ENCODE data around the gene GPC6. TPM values are rescaled to one million over a fixed set of nuclear protein-coding genes. Genes with fewer than 3 reads are reported as not detected.

GPC6 gene
- total and polyA plus RNA-seq, 2 donors (not counting 3 experiments of a cell fraction or from before 2014, with no cell fraction given) = 0.01 TPM; not detected in 1

- H3K36me3 ChIP-seq (ENCODE audit: control insufficient read depth in 2 of 2, extremely low read depth in 1 of 2, insufficient read depth in 2 of 2, low read length in 2 of 2) = no peaks in the 10 kb centered on the region
- no peaks in the 10 kb centered on the region for H3K4me1 ChIP-seq (ENCODE audit: control insufficient read depth, extremely low read depth, insufficient read depth, low read length)
- no peak for TF ChIP-seq GATA2 (IDR thresholded peaks at IDR 0.05; ENCODE audit: insufficient read depth, insufficient read length, low read depth, low read length)
- TF ChIP-seq MYC (IDR thresholded peaks at IDR 0.05; ENCODE audit: low read depth, low read length) = no peak
- no peak for TF ChIP-seq JUN (IDR thresholded peaks at IDR 0.05; ENCODE audit: borderline replicate concordance, insufficient read depth, insufficient read length, low read depth)
- TF ChIP-seq FOS (IDR thresholded peaks at IDR 0.05; ENCODE audit: borderline replicate concordance, insufficient read depth, low read length) = no peak
- no peak for TF ChIP-seq CTCF (IDR thresholded peaks at IDR 0.05; ENCODE audit: extremely low read depth in 1 of 2, insufficient read depth in 1 of 2, low read depth in 1 of 2, low read length in 2 of 2)
- TF ChIP-seq POLR2AphosphoS5 (IDR thresholded peaks at IDR 0.05; ENCODE audit: insufficient read depth, low read depth, low read length) = no peak
- no peak for TF ChIP-seq MAX (IDR thresholded peaks at IDR 0.05; ENCODE audit: insufficient read depth, insufficient read length)
- no peak for TF ChIP-seq EZH2 (IDR thresholded peaks at IDR 0.05; ENCODE audit: borderline replicate concordance, low read depth, low read length, severe bottlenecking)
- no peak for TF ChIP-seq POLR2A (IDR thresholded peaks at IDR 0.05; ENCODE audit: low read depth, low read length)
- H3K79me2 ChIP-seq (ENCODE audit: control insufficient read depth, insufficient read depth, low read length) = no peaks in the 10 kb centered on the region
- FAIRE-seq (no peak), DNase-seq (ENCODE audit: low read depth, low spot score) (no peak)
- no peaks in the 10 kb centered on the region for H3K27me3 ChIP-seq (ENCODE audit: control insufficient read depth in 2 of 2, insufficient read depth in 2 of 2, low read length in 2 of 2)
- no peak overlapping the region for H3K4me3 ChIP-seq (replicated peaks in 1 of 3; ENCODE audit: insufficient read depth in 1 of 3, low read depth in 1 of 3, low read length in 3 of 3)
- H3K9me3 ChIP-seq (replicated peaks; ENCODE audit: control insufficient read depth, insufficient read depth, low read length) = no peaks in the 10 kb centered on the region
- H3K9ac ChIP-seq (replicated peaks; ENCODE audit: extremely low read depth, insufficient read depth, low read length) = no peak overlapping the region
- CTCF ChIA-PET = no interaction called here
- POLR2A ChIA-PET = no interaction called here
- intact Hi-C loops (cut with micrococcal nuclease) = no loop called here
- no peak overlapping the region for H3K27ac ChIP-seq (ENCODE audit: insufficient read depth, low read depth, low read length)
- H4K20me1 ChIP-seq (replicated peaks; ENCODE audit: control insufficient read depth, extremely low read depth, insufficient read depth, low read length) = no peaks in the 10 kb centered on the region
- dilution Hi-C loops (cut with MboI; ENCODE audit: extremely low pct_ligation_motif_present, low sequenced_read_pairs) = no loop called here
- BruUV-seq (replicated peaks) = no TSS peak
- no peak overlapping the region for H2AFZ ChIP-seq (ENCODE audit: low read depth, low read length)
- no peaks in the 10 kb centered on the region for H3K9me1 ChIP-seq (replicated peaks; ENCODE audit: control insufficient read depth, extremely low read depth, insufficient read depth, low read length)
- no peak overlapping the region for H3K4me2 ChIP-seq (ENCODE audit: insufficient read depth, low read length)
These were observed 1193.3 kb downstream of the GPC6 start for GRCh38 chr13:94419925-94420305.

All from endothelial cell of umbilical vein (primary cell).